GM23338 (cell line): ENCODE measurements around the gene GOLM1. TPM values are rescaled to one million over a fixed set of nuclear protein-coding genes. Genes with fewer than 3 reads are reported as not detected.

Experiments
- ATAC-seq: fragments of 200-7000 bp; cut with Tn5 transposase; 3 replicates; pipeline ENCODE4 v1.9.1; 2020
- DNase-seq: peaks from one replicate; pipeline ENCODE4 v3.0.0-alpha.2; 2015; ENCODE audit warnings: low spot score
- H2AFZ ChIP-seq: fragments of 200-600 bp; sonication (generic); 2 replicates; pipeline ENCODE4 v1.8.0; 2016; ENCODE audit warnings: antibody characterized with exemption, mild to moderate bottlenecking, moderate library complexity
- H3F3A ChIP-seq: fragments of 200-600 bp; sonication (generic); replicated peaks from 2 replicates; pipeline ENCODE4 v1.8.0; 2017; ENCODE audit warnings: antibody characterized with exemption, mixed run types, low read depth
- H3K27ac ChIP-seq: fragments of 200-600 bp; sonication (generic); 2 replicates; pipeline ENCODE4 v1.6.1; 2016; ENCODE audit warnings: low read depth
- H3K27me3 ChIP-seq: fragments of 200-600 bp; sonication (generic); 2 replicates; pipeline ENCODE4 v1.8.0; 2016; ENCODE audit warnings: mild to moderate bottlenecking, mixed run types, moderate library complexity; ENCODE audit not compliant: insufficient read depth
- H3K36me3 ChIP-seq: fragments of 200-600 bp; sonication (generic); 2 replicates; pipeline ENCODE4 v1.8.0; 2016; ENCODE audit warnings: mild to moderate bottlenecking; ENCODE audit not compliant: insufficient read depth
- H3K4me1 ChIP-seq: fragments of 200-600 bp; sonication (generic); 2 replicates; pipeline ENCODE4 v1.8.0; 2016; ENCODE audit warnings: mild to moderate bottlenecking, moderate library complexity; ENCODE audit not compliant: insufficient read depth
- H3K4me2 ChIP-seq: fragments of 200-600 bp; sonication (generic); 2 replicates; pipeline ENCODE4 v1.7.1; 2017; ENCODE audit warnings: mixed run types
- H3K4me3 ChIP-seq: fragments of 200-600 bp; sonication (generic); 2 replicates; pipeline ENCODE4 v1.6.1; 2016; ENCODE audit warnings: mixed run types
- H3K79me2 ChIP-seq: fragments of 200-600 bp; sonication (generic); replicated peaks from 2 replicates; pipeline ENCODE4 v1.8.0; 2017; ENCODE audit warnings: mild to moderate bottlenecking; ENCODE audit not compliant: insufficient read depth
- H3K9me2 ChIP-seq: fragments of 200-600 bp; sonication (generic); 2 replicates; pipeline ENCODE4 v1.8.0; 2017; ENCODE audit not compliant: insufficient read depth
- H4K20me1 ChIP-seq: fragments of 200-600 bp; sonication (generic); replicated peaks from 2 replicates; pipeline ENCODE4 v1.8.0; 2017; ENCODE audit warnings: mild to moderate bottlenecking; ENCODE audit not compliant: insufficient read depth
- H3K27ac Mint-ChIP-seq: 2 replicates; pipeline ENCODE4 v1.8.0; 2020; ENCODE audit warnings: inconsistent platforms, mild to moderate bottlenecking, moderate library complexity, mixed read lengths
- H3K27me3 Mint-ChIP-seq: 3 replicates; pipeline ENCODE4 v1.8.0; 2022; ENCODE audit warnings: low read depth, mild to moderate bottlenecking, moderate library complexity, mixed read lengths, inconsistent platforms; ENCODE audit not compliant: insufficient read depth, poor library complexity
- H3K36me3 Mint-ChIP-seq: 3 replicates; pipeline ENCODE4 v1.8.0; 2021; ENCODE audit warnings: low read depth, mild to moderate bottlenecking, inconsistent platforms, moderate library complexity, mixed read lengths
- H3K4me1 Mint-ChIP-seq: 3 replicates; pipeline ENCODE4 v1.8.0; 2020; ENCODE audit warnings: mild to moderate bottlenecking, inconsistent platforms, mixed read lengths
- H3K4me3 Mint-ChIP-seq: 3 replicates; pipeline ENCODE4 v1.8.0; 2021; ENCODE audit warnings: moderate library complexity, mild to moderate bottlenecking, inconsistent platforms, mixed read lengths
- H3K9me3 Mint-ChIP-seq: 3 replicates; pipeline ENCODE4 v1.8.0; 2020; ENCODE audit warnings: moderate library complexity, mild to moderate bottlenecking, inconsistent platforms, mixed read lengths
- CREB1 ChIP-seq: fragments of 250-450 bp; sonication (Bioruptor Pico); IDR thresholded peaks from 2 replicates; pipeline ENCODE4 v1.5.0; 2020; ENCODE audit warnings: low read depth, mild to moderate bottlenecking, moderate library complexity
- EZH2 ChIP-seq: fragments of 200-600 bp; sonication (generic); IDR thresholded peaks from one replicate; pipeline ENCODE4 v1.8.0; 2017; ENCODE audit warnings: antibody characterized with exemption, mild to moderate bottlenecking, low read depth; ENCODE audit not compliant: unreplicated experiment
- EZH2phosphoT487 ChIP-seq: fragments of 200-600 bp; sonication (generic); IDR thresholded peaks from one replicate; pipeline ENCODE4 v1.8.1; 2018; ENCODE audit warnings: antibody characterized with exemption; ENCODE audit not compliant: unreplicated experiment
- POLR2AphosphoS5 ChIP-seq: IDR thresholded peaks from 2 replicates; pipeline ENCODE4 v1.6.1; 2016; ENCODE audit warnings: antibody characterized with exemption, low read depth
- STAT1 ChIP-seq: IDR thresholded peaks from one replicate; pipeline ENCODE4 v1.6.1; 2016; ENCODE audit warnings: antibody characterized with exemption; ENCODE audit not compliant: unreplicated experiment
- ZNF114 ChIP-seq: fragments of 250-450 bp; sonication (Bioruptor Pico); IDR thresholded peaks from 2 replicates; pipeline ENCODE4 v1.5.0; 2020; ENCODE audit warnings: mild to moderate bottlenecking, moderate library complexity
- polyA plus RNA-seq: library from polyadenylated mRNA; unstranded; fragments of >200 nt; fragmentation: Nextera tagmentation; extraction: Ambion mirVana; gene quantifications from 2 replicates; pipeline ENCODE4 v1.2.1, GENCODE V29; 2016
- total RNA-seq: library from RNA; depleted of rRNA; stranded (reverse); fragments of >200 nt; shearing (Covaris generic); gene quantifications from 2 replicates; pipeline ENCODE4 v1.2.3, GENCODE V29; 2014
- TF ChIP-seq, protein P1 (sequence below), 2 experiments: fragments of 200-600 bp in 1 of 2; sonication (generic) in 1 of 2; conservative IDR thresholded peaks; 2 replicates each; pipeline versions ENCODE4 v1.5.1 to v1.6.1; 2016 to 2017; ENCODE audit warnings: antibody characterized with exemption in 2 of 2, low read depth in 2 of 2, mild to moderate bottlenecking in 2 of 2, moderate library complexity in 1 of 2
- TF ChIP-seq, protein P2 (sequence below): IDR thresholded peaks from one replicate; pipeline ENCODE4 v1.6.1; 2018; ENCODE audit warnings: antibody characterized with exemption; ENCODE audit not compliant: unreplicated experiment

Gene GOLM1
- total and polyA plus RNA-seq, 2 experiments from 2014 or later = 58.3 to 92.4 TPM

DNA sequence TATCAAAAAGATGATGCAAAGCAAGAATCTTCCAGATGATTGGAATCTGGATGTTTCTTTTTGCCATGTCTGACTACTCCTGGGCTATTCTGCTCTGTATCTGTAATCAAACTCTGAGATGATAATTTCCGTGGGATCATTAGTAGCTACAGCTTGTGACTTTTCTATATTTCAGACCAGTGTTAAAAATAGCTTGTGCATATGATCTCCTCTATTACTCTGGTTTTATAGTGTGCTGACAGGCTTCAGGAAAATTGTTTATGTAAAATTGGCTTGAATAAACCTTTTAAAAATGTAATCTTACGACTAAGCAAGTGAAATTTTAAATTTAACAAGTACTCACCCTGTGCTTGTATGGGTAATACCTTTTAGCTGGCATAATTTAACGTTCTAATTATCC, 118.0 kb downstream of the GOLM1 start:
- peaks cover 5% of the 10 kb centered on the region; the same call in 1 of the 2 replicates for H3K36me3 ChIP-seq

DNA sequence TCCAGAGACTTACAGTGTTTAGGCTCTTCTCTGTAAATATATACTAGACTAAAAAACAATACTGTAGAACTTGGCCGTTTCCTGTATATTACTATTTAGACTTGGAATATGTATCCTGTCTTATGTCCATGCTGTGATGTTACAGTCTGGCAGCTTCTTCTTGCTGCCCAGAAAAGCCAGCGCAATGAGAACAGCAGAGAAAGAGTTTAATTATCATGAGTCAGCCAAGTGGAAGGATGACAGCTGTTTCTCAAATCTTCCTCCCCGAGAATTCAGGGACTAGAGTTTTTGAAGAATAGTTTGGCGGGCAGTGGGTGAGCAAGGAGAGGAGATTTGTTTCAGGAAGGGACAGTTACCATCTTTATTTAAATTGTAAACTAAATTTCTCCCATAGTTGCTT, 120.9 kb downstream of the GOLM1 start:
- Histone ChIP-seq H2AFZ (no peak overlapping the region), H3K27ac (no peak overlapping the region), H3K36me3 (peaks cover 10% of the 10 kb centered on the region; the same call in 1 of the 2 replicates), H3K4me3 (no peak overlapping the region), H3K9me2 (no peaks in the 10 kb centered on the region), H3K4me2 (no peak overlapping the region), H3K27me3 (no peaks in the 10 kb centered on the region), H3F3A (no peaks in the 10 kb centered on the region), H3K79me2 (no peaks in the 10 kb centered on the region; the same call in 1 of the 2 replicates), H4K20me1 (no peaks in the 10 kb centered on the region), H3K4me1 (no peaks in the 10 kb centered on the region)
- H3K27me3 Mint-ChIP-seq = no peaks in the 10 kb centered on the region
- H3K4me1 Mint-ChIP-seq = no peaks in the 10 kb centered on the region
- DNase-seq (no peak), ATAC-seq (no peak)
- peaks cover 51% of the 10 kb centered on the region for H3K36me3 Mint-ChIP-seq
- H3K9me3 Mint-ChIP-seq = no peaks in the 10 kb centered on the region
- no peak overlapping the region for H3K27ac Mint-ChIP-seq
- H3K4me3 Mint-ChIP-seq = no peak overlapping the region
- TF ChIP-seq STAT1 (no peak), ZNF114 (no peak), CREB1 (CRISPR knock-in tag) (no peak), EZH2phosphoT487 (no peak), POLR2AphosphoS5 (no peak), EZH2 (no peak)
- TF ChIP-seq, protein P1, sequence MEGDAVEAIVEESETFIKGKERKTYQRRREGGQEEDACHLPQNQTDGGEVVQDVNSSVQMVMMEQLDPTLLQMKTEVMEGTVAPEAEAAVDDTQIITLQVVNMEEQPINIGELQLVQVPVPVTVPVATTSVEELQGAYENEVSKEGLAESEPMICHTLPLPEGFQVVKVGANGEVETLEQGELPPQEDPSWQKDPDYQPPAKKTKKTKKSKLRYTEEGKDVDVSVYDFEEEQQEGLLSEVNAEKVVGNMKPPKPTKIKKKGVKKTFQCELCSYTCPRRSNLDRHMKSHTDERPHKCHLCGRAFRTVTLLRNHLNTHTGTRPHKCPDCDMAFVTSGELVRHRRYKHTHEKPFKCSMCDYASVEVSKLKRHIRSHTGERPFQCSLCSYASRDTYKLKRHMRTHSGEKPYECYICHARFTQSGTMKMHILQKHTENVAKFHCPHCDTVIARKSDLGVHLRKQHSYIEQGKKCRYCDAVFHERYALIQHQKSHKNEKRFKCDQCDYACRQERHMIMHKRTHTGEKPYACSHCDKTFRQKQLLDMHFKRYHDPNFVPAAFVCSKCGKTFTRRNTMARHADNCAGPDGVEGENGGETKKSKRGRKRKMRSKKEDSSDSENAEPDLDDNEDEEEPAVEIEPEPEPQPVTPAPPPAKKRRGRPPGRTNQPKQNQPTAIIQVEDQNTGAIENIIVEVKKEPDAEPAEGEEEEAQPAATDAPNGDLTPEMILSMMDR (conservative IDR thresholded peaks at IDR 0.05; ENCODE audit: low read depth in 2 of 2) = no peak
- TF ChIP-seq, protein P2, sequence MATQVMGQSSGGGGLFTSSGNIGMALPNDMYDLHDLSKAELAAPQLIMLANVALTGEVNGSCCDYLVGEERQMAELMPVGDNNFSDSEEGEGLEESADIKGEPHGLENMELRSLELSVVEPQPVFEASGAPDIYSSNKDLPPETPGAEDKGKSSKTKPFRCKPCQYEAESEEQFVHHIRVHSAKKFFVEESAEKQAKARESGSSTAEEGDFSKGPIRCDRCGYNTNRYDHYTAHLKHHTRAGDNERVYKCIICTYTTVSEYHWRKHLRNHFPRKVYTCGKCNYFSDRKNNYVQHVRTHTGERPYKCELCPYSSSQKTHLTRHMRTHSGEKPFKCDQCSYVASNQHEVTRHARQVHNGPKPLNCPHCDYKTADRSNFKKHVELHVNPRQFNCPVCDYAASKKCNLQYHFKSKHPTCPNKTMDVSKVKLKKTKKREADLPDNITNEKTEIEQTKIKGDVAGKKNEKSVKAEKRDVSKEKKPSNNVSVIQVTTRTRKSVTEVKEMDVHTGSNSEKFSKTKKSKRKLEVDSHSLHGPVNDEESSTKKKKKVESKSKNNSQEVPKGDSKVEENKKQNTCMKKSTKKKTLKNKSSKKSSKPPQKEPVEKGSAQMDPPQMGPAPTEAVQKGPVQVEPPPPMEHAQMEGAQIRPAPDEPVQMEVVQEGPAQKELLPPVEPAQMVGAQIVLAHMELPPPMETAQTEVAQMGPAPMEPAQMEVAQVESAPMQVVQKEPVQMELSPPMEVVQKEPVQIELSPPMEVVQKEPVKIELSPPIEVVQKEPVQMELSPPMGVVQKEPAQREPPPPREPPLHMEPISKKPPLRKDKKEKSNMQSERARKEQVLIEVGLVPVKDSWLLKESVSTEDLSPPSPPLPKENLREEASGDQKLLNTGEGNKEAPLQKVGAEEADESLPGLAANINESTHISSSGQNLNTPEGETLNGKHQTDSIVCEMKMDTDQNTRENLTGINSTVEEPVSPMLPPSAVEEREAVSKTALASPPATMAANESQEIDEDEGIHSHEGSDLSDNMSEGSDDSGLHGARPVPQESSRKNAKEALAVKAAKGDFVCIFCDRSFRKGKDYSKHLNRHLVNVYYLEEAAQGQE = no peak

More for the DNA sequence above, 118.0 kb downstream of the GOLM1 start:
- no peaks in the 10 kb centered on the region for H3K9me3 Mint-ChIP-seq
- H3K9me2 ChIP-seq = no peaks in the 10 kb centered on the region
- H3K79me2 ChIP-seq = no peaks in the 10 kb centered on the region; the same call in 1 of the 2 replicates
- ATAC-seq = no peak
- H3K4me3 ChIP-seq = no peak overlapping the region
- no peaks in the 10 kb centered on the region for H4K20me1 ChIP-seq
- H3K27me3 Mint-ChIP-seq = no peaks in the 10 kb centered on the region
- no peak overlapping the region for H2AFZ ChIP-seq
- H3K4me1 ChIP-seq = no peaks in the 10 kb centered on the region
- H3K4me2 ChIP-seq = no peak overlapping the region
- no peaks in the 10 kb centered on the region for H3F3A ChIP-seq
- H3K4me1 Mint-ChIP-seq = no peaks in the 10 kb centered on the region
- TF ChIP-seq, protein P1 (conservative IDR thresholded peaks at IDR 0.05; ENCODE audit: low read depth in 2 of 2) = no peak
- TF ChIP-seq EZH2phosphoT487 = no peak
- H3K27ac ChIP-seq = no peak overlapping the region
- DNase-seq = no peak
- no peak overlapping the region for H3K27ac Mint-ChIP-seq
- H3K27me3 ChIP-seq = no peaks in the 10 kb centered on the region
- peaks cover 59% of the 10 kb centered on the region for H3K36me3 Mint-ChIP-seq
- no peak overlapping the region for H3K4me3 Mint-ChIP-seq
